Activated CD4-positive, alpha-beta T cell treated with anti-CD3 and anti-CD28 coated beads, Interleukin-2, amount 10 ng/mL, durations not matched to agents 7 days and 5 days (primary cell): Measurements from ENCODE around the gene DYRK1B. TPM values are rescaled to one million over a fixed set of nuclear protein-coding genes. Genes with fewer than 3 reads are reported as not detected.
"Not testable (repeated sequence)": the region's sequence is repeated elsewhere in the genome, so short reads cannot be mapped to it uniquely, and the experiment has no call there.

Experiments used
- CTCF ChIA-PET: fragments of 350-600 bp; sonication (Branson Sonifier 250); formaldehyde crosslinking; loops from one replicate; lab custom pipeline; 2021; ENCODE audit warnings: antibody characterized with exemption; lab: Charles Lee
- POLR2A ChIA-PET: fragments of 350-600 bp; sonication (Branson Sonifier 250); formaldehyde crosslinking; loops from one replicate; lab custom pipeline; 2021; ENCODE audit warnings: antibody characterized with exemption; lab: Charles Lee
- DNase-seq: peaks from one replicate; pipeline ENCODE4 v3.0.0-alpha.2; 2020
- H3K27ac Mint-ChIP-seq: one replicate; pipeline ENCODE4 v1.8.0; 2021; ENCODE audit warnings: mild to moderate bottlenecking, moderate library complexity, mixed read lengths
- H3K27me3 Mint-ChIP-seq: one replicate; pipeline ENCODE4 v1.8.0; 2021; ENCODE audit warnings: mixed read lengths
- H3K36me3 Mint-ChIP-seq: one replicate; pipeline ENCODE4 v1.8.0; 2021; ENCODE audit warnings: low read depth, mixed read lengths
- H3K4me1 Mint-ChIP-seq: one replicate; pipeline ENCODE4 v1.8.0; 2021; ENCODE audit warnings: mixed read lengths
- H3K4me3 Mint-ChIP-seq: one replicate; pipeline ENCODE4 v1.8.0; 2021; ENCODE audit warnings: mild to moderate bottlenecking, moderate library complexity, mixed read lengths
- H3K9me3 Mint-ChIP-seq: one replicate; pipeline ENCODE4 v1.8.0; 2021; ENCODE audit warnings: mixed read lengths
- total RNA-seq, 2 experiments: library from RNA; stranded (reverse); gene quantifications; one replicate each; pipeline ENCODE4 v1.2.3, GENCODE V29; 2021

The DYRK1B gene
- total RNA-seq, 2 experiments from 2014 or later, result 10.9 to 11.5 TPM

GRCh38 chr19:39825531-39826076 is 8.4 kb downstream of the DYRK1B start:
- Mint-ChIP-seq H3K9me3 (no peaks in the 10 kb centered on the region), H3K36me3 (peaks cover 29% of the 10 kb centered on the region), H3K4me1 (peaks cover 12% of the 10 kb centered on the region), H3K4me3 (no peak overlapping the region), H3K27ac (peak overlapping the region; percentile 51), H3K27me3 (no peaks in the 10 kb centered on the region)
- no peak for DNase-seq
- ChIA-PET POLR2A (no interaction called here), CTCF (interaction anchor here (0.6 kb wide), 1 partner anchor 595 kb away, joined by 3 read pairs; no protein-coding TSS in a partner anchor)

GRCh38 chr19:39825093-39825463 is 8.9 kb downstream of the DYRK1B start:
- ChIA-PET CTCF (interaction anchor here (1.6 kb wide), 1 partner anchor 8 kb away, joined by 6 read pairs; the partner anchor contains the start of gene DYRK1B), POLR2A (no interaction called here)
- Mint-ChIP-seq H3K4me1 (peaks cover 12% of the 10 kb centered on the region), H3K27me3 (no peaks in the 10 kb centered on the region), H3K9me3 (no peaks in the 10 kb centered on the region), H3K4me3 (no peak overlapping the region), H3K36me3 (peaks cover 24% of the 10 kb centered on the region), H3K27ac (no peak overlapping the region)
- no peak for DNase-seq

GRCh38 chr19:39824143-39825092 is 9.5 kb downstream of the DYRK1B start:
- no peaks in the 10 kb centered on the region for H3K9me3 Mint-ChIP-seq
- H3K36me3 Mint-ChIP-seq, result peaks cover 19% of the 10 kb centered on the region
- ChIA-PET CTCF (interaction anchor here (1.6 kb wide), 1 partner anchor 9 kb away, joined by 6 read pairs; the partner anchor contains the start of gene DYRK1B), POLR2A (no interaction called here)
- H3K27ac Mint-ChIP-seq, result no peak overlapping the region
- H3K4me1 Mint-ChIP-seq, result peaks cover 12% of the 10 kb centered on the region
- H3K27me3 Mint-ChIP-seq, result no peaks in the 10 kb centered on the region
- peak; percentile 95 for DNase-seq
- no peak overlapping the region for H3K4me3 Mint-ChIP-seq

GRCh38 chr19:39823686-39824085 is 10.3 kb downstream of the DYRK1B start:
- POLR2A ChIA-PET, result no interaction called here
- no peaks in the 10 kb centered on the region for H3K27me3 Mint-ChIP-seq
- no peaks in the 10 kb centered on the region for H3K9me3 Mint-ChIP-seq
- H3K36me3 Mint-ChIP-seq, result peaks cover 13% of the 10 kb centered on the region
- H3K27ac Mint-ChIP-seq, result no peak overlapping the region
- no peak overlapping the region for H3K4me3 Mint-ChIP-seq
- CTCF ChIA-PET, result interaction anchor here (1.6 kb wide), 1 partner anchor 10 kb away, joined by 6 read pairs; the partner anchor contains the start of gene DYRK1B
- H3K4me1 Mint-ChIP-seq, result peaks cover 10% of the 10 kb centered on the region
- no peak for DNase-seq

- Mint-ChIP-seq H3K4me3 (no peak overlapping the region), H3K27ac (no peak overlapping the region), H3K27me3 (no peaks in the 10 kb centered on the region), H3K4me1 (peaks cover 6% of the 10 kb centered on the region), H3K36me3 (peaks cover 5% of the 10 kb centered on the region), H3K9me3 (no peaks in the 10 kb centered on the region)
- ChIA-PET POLR2A (interaction anchor here (0.7 kb wide), 1 partner anchor 13 kb away, joined by 7 read pairs; no protein-coding TSS in a partner anchor), CTCF (interaction anchor here (0.8 kb wide), 1 partner anchor 8 kb away, joined by 4 read pairs; no protein-coding TSS in a partner anchor)
- DNase-seq, result no peak
Observed at GRCh38 chr19:39820696-39821095, 13.3 kb downstream of the DYRK1B start.

GRCh38 chr19:39819786-39820185 is 14.2 kb downstream of the DYRK1B start:
- Mint-ChIP-seq H3K36me3 (peaks cover 5% of the 10 kb centered on the region), H3K4me1 (peaks cover 2% of the 10 kb centered on the region), H3K9me3 (no peaks in the 10 kb centered on the region), H3K27me3 (no peaks in the 10 kb centered on the region), H3K27ac (no peak overlapping the region), H3K4me3 (no peak overlapping the region)
- no peak for DNase-seq
- POLR2A ChIA-PET, result no interaction called here
- CTCF ChIA-PET, result interaction anchor here (0.6 kb wide), 1 partner anchor 239 kb away, joined by 10 read pairs; no protein-coding TSS in a partner anchor

- H3K9me3 Mint-ChIP-seq, result no peaks in the 10 kb centered on the region
- CTCF ChIA-PET, result no interaction called here
- H3K4me1 Mint-ChIP-seq, result peaks cover 2% of the 10 kb centered on the region
- H3K27ac Mint-ChIP-seq, result no peak overlapping the region
- H3K36me3 Mint-ChIP-seq, result peaks cover 5% of the 10 kb centered on the region
- H3K4me3 Mint-ChIP-seq, result no peak overlapping the region
- H3K27me3 Mint-ChIP-seq, result no peaks in the 10 kb centered on the region
- DNase-seq, result no peak
- POLR2A ChIA-PET, result no interaction called here
Observed at GRCh38 chr19:39818626-39819097, 15.3 kb downstream of the DYRK1B start.

GRCh38 chr19:39817888-39818561 is 15.9 kb downstream of the DYRK1B start:
- no peak overlapping the region for H3K27ac Mint-ChIP-seq
- peaks cover 5% of the 10 kb centered on the region for H3K36me3 Mint-ChIP-seq
- ChIA-PET POLR2A (no interaction called here), CTCF (no interaction called here)
- H3K27me3 Mint-ChIP-seq, result no peaks in the 10 kb centered on the region
- no peak for DNase-seq
- no peak overlapping the region for H3K4me3 Mint-ChIP-seq
- H3K4me1 Mint-ChIP-seq, result peaks cover 2% of the 10 kb centered on the region
- no peaks in the 10 kb centered on the region for H3K9me3 Mint-ChIP-seq

- H3K9me3 Mint-ChIP-seq, result no peaks in the 10 kb centered on the region
- H3K27ac Mint-ChIP-seq, result no peak overlapping the region
- H3K4me3 Mint-ChIP-seq, result no peak overlapping the region
- CTCF ChIA-PET, result no interaction called here
- POLR2A ChIA-PET, result no interaction called here
- no peaks in the 10 kb centered on the region for H3K27me3 Mint-ChIP-seq
- peaks cover 5% of the 10 kb centered on the region for H3K36me3 Mint-ChIP-seq
- H3K4me1 Mint-ChIP-seq, result peaks cover 2% of the 10 kb centered on the region
- DNase-seq, result no peak
Observed at GRCh38 chr19:39816287-39817048, 17.5 kb downstream of the DYRK1B start.

GRCh38 chr19:39814595-39814994 is 19.4 kb downstream of the DYRK1B start:
- DNase-seq, result no peak
- ChIA-PET CTCF (interaction anchor here (1.2 to 1.3 kb wide), 2 partner anchors 30 to 263 kb away, joined by 4 to 5 read pairs; no protein-coding TSS in a partner anchor), POLR2A (no interaction called here)
- Mint-ChIP-seq H3K27me3 (no peaks in the 10 kb centered on the region), H3K27ac (no peak overlapping the region), H3K4me1 (peaks cover 2% of the 10 kb centered on the region), H3K36me3 (peaks cover 5% of the 10 kb centered on the region), H3K9me3 (no peaks in the 10 kb centered on the region), H3K4me3 (no peak overlapping the region)

GRCh38 chr19:39814111-39814510 is 19.9 kb downstream of the DYRK1B start:
- POLR2A ChIA-PET, CTCF ChIA-PET, H3K27ac Mint-ChIP-seq, DNase-seq, H3K36me3 Mint-ChIP-seq, H3K4me1 Mint-ChIP-seq, H3K4me3 Mint-ChIP-seq, H3K27me3 Mint-ChIP-seq, H3K9me3 Mint-ChIP-seq: not testable (repeated sequence)
